HG03469 (cell line): ENCODE results near the gene FADS3.

Experiments
- ATAC-seq: cut with Tn5 transposase; IDR thresholded peaks from one replicate; pipeline ENCODE4 v1.9.1; 2021; ENCODE audit warnings: mild to moderate bottlenecking, moderate library complexity, moderate number of reproducible peaks; ENCODE audit not compliant: unreplicated experiment

Gene FADS3

DNA sequence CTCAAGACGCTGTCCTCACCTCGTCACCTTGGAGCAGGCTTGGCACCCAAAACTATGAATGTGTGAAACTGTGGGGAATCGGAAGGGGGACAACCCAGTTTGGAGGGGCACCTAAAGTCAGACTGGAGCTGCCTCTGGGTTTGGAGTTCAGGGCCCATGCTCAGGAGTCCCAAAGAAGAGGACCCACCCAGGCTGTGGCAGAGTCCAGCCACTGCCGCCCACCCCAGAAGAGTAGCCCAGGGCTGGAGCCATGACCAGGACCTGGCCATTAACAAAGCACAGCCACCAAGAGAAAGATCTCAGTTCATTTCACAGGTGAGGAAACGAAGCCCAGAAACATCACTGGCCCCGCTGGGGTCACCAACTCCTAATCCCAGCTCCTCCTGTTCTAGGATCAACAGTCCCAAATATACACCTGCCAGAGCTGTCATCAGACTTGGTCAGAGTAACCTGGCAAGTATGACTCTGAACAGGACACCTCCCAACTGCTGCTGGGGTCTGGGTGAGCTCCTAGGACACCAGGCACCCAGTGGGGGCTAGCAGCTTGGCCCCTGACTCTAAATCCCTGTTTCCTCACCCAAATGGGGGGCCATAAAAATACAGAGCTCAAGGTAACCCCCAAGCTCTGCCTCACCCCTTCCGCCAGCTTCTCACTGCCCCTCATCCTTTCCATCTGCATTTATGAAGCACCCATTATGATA lies 23.3 kb upstream of the FADS3 start:
- ATAC-seq: no peak

DNA sequence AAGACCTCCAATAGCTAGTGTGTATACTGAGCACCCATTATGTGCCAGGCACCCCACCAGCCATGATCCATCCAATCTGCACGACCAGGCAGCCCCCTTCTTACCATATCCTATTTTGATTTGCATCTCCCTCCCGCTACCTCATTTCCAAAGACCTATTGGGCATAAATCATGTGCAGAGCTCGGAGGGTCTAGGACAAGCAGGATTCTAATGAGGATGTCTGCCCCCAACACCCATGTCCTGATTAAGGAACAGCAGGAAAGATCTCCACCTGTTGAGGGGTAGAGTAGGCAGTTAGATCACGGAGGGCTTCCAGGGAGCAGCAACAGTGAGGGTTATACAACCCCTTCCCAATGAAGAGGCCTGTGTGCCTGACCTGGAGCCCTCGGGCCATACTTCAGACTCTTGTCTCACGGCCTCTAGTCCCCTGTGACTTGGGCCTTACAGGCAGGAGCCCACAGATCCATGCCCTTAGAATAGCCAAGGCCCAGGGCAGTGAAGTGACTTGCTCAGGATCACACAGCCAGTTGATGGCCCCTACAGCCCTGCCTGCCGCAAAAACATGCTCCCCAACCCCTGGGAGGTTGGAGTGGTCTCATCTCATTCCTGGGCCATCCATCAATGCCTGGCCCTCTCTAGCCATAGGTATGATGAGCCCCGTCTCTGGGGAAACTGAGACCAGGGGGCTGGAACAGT lies 22.5 kb upstream of the FADS3 start:
- ATAC-seq: no peak

DNA sequence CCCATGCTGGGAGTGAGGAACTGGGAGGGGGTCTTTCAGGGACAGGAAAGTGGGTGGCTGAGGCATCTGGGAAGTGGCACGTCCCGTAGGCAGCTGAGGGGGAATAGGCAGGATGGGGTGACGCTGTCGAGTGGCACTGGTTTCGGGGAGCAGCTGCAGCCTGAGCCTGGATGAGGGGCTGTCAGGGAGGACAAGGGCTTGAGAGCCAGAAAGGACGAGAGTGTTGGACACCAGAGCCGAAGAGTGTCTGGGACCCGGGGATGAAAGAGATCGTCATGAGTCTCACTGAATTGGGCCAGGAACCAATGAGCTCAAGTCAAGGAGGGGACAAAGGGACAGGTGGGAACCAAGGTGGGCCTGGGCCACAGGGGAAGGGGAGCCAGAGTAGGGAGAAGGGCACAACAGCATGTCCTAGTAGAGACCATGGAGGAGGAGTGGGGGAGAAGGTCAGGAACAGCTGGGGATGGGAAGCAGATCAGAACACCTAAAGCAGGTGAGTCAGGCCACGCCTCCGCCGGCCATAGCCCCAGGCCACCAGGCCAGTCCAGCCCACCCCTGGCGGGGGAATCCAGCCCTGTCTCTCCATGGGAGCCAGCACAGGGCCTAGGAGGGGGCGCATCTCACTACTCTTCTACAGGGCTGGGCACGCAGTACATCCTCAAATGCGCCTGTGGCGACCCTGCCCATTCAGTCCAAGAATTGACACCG lies 21.8 kb upstream of the FADS3 start:
- no peak for ATAC-seq

DNA sequence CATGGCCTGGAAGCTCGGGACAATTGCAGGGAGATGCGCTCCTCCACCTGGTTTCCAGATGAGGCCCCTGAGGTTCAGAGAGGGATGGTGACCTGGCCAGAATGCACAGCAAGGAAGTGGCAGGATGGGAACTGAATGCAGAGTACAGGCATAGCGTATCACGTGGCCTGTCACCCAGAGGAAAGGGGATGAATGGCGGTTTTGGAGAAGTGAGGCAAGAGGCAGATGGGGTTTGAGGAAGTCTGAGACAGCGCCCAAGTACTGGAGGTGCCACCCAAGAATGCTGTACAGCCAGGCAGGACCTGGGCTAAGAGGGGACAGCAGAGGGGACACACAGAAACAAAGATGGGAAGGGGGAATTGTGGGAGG lies 21.2 kb upstream of the FADS3 start:
- ATAC-seq: no peak

DNA sequence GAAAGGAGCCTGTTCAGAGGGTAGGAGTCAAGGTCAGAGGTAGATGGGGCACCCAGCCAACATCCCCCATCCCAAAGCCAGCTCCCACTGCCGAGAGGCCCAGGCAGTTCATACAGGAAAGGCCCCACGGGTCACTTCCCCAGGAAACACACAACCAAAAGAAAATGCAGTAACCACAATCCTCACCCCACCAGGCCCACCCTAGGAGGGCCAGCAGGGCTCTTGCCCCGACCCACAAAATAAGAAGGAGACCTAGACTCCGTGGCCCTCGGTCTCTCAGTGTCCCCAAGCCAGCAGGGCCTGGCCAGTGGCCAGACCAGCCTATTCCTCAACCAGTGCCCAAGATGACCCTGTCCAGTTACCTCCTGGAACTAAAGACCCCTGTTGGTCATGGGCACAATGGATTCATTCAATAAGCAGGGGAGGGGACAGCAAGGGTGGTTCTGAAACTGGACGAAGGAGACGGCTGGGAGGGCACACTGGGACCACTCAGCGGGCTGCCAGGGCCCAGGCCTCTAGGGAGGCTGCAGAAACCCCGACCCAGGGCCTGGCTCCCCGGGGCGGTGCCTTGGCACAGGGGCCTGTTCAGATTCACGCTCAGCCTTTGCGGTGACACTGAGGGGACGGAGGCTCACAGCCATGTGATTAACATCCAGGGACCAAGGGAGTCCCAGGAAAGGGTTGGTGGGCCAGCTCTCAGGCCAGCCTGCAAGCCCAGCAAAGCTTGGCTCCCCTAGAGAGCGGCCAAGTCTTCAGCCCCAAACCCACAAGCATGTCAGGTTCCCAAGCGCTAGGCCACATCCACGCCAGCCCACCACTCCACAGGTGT lies 20.6 kb upstream of the FADS3 start:
- no peak for ATAC-seq

DNA sequence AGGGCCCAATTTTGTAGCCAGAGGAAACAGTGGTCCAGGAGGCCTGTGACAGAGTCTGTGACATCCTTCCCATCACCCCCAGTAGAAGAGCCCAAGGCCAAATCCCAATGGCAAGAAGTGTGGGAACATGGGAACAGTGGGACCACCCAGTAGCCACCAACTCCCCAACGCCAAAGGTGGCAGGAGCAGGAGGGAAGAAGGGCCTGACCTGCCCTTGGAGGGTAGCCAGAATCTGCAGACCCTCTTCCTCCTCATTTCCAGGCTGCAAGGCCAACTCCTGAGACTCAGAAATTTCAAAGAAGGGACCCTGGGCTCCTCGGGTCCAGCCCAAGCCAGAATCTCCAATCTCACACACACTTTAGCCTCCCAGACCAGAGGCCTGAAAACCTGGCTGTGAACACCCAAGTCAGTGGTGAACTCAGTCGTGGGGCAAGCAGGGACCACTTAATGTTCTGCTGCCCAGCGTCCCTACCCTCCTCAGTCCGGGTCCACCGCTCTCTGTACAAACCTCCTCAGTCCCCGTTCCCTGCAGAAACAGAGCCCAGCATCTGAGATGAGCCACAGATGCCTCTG lies 19.9 kb upstream of the FADS3 start:
- ATAC-seq: no peak

DNA sequence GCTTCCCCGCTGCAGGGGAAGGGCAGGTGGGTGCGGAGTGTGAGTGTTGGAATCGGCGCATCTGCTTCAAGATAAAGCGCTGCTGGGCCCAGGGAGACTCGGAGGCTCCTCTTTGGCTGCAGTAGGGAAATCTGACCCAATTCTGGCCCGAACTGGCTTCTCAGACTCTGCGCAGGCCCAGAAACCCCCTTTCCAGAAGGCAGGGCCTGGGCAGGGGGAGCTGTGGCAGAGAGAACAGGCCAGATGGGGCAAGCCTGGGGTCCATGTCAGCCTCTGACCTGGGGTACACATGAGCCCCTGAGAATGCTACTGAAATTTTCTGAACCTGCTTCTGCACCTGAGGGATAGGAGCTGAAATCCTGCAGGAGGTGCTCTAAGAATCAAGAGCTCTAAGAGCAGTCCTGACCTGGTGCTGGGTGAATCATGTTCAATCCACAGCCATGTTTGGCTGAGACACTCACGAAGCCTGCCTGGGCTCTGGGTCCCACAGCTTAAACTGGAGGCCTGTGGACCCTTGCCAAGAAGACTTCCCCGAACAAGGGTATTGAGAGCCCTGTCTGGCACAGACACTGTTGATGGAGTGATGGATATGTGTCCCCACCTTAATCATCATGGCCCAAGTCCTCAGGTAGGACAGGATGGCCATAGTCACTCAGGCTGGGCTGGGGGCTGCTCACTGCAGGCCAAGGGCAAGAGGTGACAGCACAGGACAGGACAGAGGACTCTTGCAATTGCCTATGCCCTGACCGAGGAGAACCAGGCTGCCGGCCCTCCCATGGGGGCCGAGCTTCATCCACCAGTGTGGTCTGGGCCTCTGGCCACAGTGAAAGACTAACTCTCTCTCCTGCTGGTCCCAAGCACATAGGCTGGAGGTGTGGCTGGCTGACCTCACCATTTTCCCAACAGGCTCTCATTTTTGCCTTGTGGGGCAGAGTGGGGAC lies 19.1 kb upstream of the FADS3 start:
- no peak for ATAC-seq

DNA sequence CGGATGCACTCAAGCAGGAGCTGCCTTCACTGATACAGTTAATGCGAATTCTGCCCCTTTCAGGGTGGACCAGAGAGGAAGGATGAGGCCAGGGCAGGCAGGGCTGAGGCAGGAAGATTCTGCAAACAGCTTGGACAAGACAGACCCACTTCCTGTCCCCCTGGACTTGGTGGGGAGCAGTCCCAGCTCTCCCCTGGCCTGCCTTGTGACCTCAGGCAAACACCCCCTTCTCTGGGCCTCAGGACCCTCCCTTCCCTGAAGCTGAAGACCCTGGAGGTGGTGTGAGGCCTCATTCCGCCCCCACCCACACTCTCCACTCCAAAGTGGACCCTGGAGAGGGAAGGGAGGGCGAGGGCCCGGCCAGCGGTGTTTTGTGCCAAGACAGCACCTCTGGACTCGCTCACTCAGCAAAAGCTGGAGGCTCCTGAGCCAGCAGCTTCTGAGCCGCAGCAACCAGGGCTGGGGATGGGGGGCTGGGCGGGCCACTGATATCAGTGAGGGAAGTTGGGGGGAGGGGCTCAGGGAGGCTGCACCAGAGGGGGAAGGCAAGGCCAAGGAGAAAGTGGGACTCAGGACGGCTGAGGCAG lies 17.5 kb upstream of the FADS3 start:
- ATAC-seq: no peak

DNA sequence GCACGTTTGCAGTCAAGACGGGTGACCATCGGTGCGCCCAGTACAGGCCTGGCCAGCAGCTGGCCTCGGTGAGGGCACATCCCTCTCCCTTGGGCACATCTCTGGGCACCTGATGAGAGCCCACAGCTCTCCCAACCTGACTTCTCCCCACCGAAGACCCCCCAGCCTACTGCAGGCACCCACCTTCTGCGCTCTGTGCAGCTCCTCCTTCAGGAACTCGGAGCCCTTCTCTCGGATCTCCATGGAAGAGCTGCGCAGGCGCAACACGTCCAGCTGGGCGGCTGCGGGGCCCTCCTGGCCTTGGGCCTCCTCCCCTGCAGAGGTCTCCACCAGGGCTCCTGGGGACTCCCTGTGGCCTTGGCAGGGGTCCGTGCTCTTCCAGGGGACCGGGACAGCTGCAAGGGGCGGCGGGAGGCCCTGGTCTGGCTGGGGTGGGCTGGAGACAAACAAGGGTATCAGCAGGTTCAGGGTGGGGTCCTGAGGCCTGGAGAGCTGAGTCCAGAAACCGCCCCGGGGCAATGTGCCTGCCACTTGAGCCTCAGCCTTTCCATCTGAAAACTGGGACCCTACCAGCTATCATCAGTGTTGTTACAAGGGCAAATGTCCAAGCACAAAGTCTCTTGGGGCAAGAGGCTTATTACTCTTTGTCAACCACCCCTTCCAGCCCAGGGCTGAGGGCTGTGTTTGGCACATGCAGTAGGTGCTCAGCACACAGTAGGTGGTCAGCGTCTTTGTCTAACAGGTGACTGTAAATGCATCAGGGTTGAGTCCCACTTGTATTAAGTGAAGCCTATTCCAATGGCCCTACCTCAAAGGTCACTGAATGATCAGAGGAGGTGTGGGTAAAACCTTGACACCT lies 16.8 kb upstream of the FADS3 start:
- ATAC-seq: no peak

DNA sequence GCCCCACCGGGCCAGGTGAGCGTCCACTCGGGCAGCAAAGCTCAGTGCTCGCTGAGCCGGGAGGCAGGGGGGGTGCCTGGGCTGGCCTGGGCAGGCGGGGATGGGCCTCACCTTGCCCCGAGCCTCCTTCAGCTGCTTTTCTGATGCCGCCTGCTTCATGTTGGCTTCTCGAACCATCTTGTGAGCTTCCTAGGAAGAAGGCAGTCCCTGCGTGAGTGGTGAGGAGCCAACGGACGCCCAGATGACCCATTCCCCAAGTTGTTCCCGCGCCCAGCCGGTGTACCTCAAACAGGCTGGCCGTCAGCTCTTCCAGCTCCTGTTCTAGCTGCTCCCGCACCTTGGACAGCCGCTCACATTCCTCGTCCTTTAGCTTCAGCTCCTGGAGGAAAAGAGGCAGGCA lies 15.9 kb upstream of the FADS3 start:
- ATAC-seq: no peak

DNA sequence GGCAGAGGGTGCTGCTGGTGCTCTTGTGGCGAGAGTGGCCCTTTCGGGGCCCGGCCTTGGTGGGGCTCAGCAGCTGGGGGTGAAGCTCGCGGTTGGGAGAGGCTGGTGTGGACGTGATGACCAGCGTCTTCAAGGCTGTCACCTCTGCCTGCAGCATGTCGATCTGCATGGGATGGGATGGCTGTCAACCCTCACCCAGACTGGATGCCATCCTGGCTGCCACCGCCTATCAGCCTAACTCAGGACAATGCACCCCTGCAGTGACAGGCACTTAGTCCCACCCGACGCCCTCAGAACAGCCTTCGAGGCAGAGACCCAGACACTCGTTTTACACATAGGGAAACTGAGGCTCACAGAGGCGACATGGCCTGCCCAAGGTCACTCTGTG lies 15.2 kb upstream of the FADS3 start:
- no peak for ATAC-seq

DNA sequence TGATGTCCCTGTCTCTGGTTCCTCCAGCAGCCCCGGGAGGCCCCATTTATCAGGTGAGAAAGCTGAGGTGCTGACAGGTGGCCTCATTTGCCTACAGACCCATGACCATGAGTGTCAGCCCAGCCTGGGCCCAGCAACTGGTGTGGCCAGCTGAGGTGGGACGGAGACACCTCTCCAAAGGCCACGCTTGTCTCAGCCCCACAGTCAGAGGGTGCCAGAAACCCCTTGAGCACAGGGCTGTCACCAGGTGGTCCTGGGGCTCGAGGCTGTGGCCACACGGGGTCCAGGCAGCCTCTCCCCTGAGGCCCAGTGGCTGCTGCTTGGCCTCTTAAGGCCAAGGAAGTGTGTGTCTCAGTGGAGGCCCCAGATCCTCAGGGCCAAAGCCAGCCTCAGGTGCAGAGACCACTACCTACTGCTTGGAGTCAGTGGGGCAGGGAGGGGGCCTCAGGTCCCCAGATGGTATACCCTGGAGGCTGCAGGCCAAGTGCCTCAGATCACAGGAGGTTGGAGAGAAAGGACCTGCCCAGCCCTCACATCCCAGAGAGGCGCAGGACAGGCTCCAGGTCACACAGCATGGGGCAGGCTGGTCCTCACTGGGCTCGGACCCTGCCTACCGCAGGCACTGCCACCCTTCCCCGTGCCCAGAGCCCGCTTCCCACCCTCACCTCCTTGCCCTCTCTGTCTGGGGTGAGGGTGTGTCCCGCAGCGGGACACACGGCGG lies 14.6 kb upstream of the FADS3 start:
- no peak for ATAC-seq

DNA sequence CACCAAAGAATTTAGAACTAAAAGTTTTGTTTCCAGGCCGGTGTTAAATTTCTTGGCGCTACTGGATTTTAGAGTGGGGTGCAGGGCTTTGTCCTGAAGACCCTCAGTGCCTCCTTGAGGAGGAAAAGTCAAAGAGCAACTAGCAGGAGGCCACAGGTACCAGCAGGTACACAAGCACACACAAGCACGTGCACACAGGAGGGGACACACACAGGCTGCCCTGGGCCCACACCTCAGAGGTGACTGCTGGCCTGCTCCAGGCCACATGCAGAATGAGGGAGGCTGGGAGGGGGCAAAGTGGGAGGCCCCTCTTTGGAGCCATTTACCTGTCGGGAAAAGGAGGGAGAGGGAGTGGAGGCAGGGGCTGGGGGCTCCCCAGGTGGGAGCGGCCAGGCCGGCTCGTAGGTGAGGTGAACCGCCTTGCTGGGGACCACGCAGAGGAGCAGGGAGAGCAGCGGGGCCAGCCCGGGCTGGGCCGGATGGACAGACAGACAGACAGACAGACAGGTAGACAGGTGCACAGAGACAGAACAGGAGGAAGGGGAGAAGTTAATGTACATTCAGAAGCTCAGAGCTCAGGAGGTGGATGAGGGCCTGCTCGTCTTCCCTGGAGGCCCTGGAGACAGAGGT lies 13.8 kb upstream of the FADS3 start:
- no peak for ATAC-seq

DNA sequence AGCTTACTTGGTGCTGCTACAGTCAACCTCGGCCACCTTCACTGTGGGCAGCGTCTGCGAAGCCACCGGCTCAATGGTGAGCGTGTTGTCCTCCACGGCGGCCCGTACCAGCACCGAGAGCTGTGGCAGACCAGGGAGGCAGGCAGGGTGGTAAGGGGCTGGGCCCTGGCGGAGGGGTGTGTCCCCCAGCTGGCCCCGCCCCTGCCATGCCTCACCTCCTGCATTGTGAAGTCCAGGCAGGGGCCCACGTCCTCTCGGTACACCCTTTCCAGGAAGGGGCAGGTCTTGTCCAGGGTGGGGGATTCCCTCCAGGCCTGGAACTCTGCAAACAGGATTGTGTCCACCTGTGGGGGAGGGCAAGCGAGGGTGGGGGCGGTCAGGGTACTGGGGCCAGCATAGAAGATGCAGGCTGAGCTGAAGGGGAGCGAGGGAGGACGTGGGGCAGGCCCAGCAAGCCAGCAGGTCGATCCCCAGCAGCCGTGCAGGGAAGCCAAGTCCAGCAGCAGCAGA lies 13.2 kb upstream of the FADS3 start:
- ATAC-seq: no peak

DNA sequence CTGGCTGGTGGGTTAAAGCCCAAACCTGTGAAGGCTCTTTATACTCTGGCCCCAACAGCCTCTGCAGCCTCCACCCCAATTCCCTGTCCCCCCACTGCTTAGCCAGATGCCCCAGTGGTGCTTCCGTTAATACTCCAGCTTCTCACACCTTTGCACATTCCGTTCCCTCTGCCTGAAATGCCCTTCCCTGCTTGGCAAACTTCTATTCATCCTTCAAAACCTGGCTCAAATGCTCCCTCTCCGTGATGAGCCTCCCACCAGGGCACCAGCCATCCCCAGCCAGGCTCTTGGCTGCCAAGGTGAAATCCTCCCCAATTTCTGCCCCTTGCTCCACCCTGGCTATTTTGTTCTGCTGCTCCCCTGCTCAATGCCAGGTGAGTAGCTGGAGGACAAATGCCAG lies 12.5 kb upstream of the FADS3 start:
- ATAC-seq: no peak

DNA sequence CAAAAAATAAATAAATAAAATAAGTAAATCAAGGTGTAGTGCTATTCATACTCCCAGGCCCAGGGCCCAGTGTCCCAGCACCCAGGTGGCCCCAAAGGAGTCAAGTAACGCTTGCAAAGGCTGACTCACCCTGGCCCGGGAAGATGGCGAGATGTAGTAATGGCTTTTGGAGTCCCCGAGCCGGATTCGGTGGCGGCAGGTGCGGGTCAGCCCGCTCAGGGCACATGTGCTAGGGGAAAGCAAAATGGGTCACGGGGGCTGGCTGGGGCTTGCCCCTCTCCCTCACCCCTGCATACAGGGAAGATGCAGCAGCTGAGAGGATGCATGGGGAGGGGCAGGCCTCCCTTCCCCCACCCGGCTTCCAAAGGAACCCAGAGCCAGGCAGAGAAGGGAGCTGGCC lies 11.0 kb upstream of the FADS3 start:
- no peak for ATAC-seq

DNA sequence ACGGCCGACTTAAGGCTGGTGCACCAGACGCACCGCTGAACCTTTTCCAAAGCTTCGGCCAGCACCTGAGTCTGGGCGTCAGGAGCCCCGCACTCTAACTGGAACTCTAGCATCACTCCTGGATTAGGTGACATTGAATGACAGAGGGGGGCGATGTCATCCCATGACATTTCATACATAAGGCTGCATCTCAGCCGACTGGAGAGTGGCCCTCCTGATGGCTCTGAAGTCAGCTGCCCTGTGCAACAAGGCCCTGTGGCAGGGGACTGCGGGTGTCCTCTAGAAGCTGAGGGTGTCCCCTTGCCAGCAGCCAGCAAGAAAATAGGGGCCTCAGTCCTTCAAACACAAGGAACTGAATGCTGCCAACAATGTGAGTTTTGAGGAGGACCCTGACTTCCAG lies 10.1 kb upstream of the FADS3 start:
- no peak for ATAC-seq
